ENCODE results near the gene MAP3K13. TPM values are rescaled to one million over a fixed set of nuclear protein-coding genes. Genes with fewer than 3 reads are reported as not detected.
"Not testable (repeated sequence)": the region's sequence is repeated elsewhere in the genome, so short reads cannot be mapped to it uniquely, and the experiment has no call there.

The MAP3K13 gene
- total and polyA plus RNA-seq, 3 experiments from 2014 or later, result 14.1 to 41.0 (median 15.2) TPM

- H3K9me3 ChIP-seq (ENCODE audit: low read length), result no peaks in the 10 kb centered on the region
- POLR2A ChIA-PET, result no interaction called here
- DNase-seq, result no peak
- H3K4me3 ChIP-seq (ENCODE audit: low read length), result no peak overlapping the region
- Mint-ChIP-seq H3K4me3 (no peak overlapping the region), H3K36me3 (no peaks in the 10 kb centered on the region), H3K27me3 (peaks cover 2 to 6% of the 10 kb centered on the region in 2 donors), H3K4me1 (no peaks in the 10 kb centered on the region), H3K27ac (no peak overlapping the region), H3K9me3 (peaks cover 0 to 3% (median 0%) of the 10 kb centered on the region in 5 donors)
- H3K4me1 ChIP-seq (ENCODE audit: insufficient read depth, low read length), result no peaks in the 10 kb centered on the region
- H3K27me3 ChIP-seq (ENCODE audit: insufficient read depth, low read length, poor library complexity, severe bottlenecking), result no peaks in the 10 kb centered on the region
- no peak overlapping the region for H3K27ac ChIP-seq (ENCODE audit: low read depth, low read length)
- CTCF ChIA-PET, result no interaction called here
- H3K36me3 ChIP-seq (ENCODE audit: insufficient read depth, low read length), result no peaks in the 10 kb centered on the region
Observed at GRCh38 chr3:185406121-185406620, 43.2 kb downstream of the MAP3K13 start.

GRCh38 chr3:185409957-185410356, 47.0 kb downstream of the MAP3K13 start:
- H3K4me1 Mint-ChIP-seq, result no peaks in the 10 kb centered on the region
- ChIA-PET POLR2A (no interaction called here), CTCF (no interaction called here)
- Histone ChIP-seq H3K27ac (ENCODE audit: low read depth, low read length) (no peak overlapping the region), H3K27me3 (ENCODE audit: insufficient read depth, low read length, poor library complexity, severe bottlenecking) (no peaks in the 10 kb centered on the region), H3K9me3 (ENCODE audit: low read length) (no peaks in the 10 kb centered on the region), H3K4me1 (ENCODE audit: insufficient read depth, low read length) (no peaks in the 10 kb centered on the region), H3K36me3 (ENCODE audit: insufficient read depth, low read length) (no peaks in the 10 kb centered on the region), H3K4me3 (ENCODE audit: low read length) (no peak overlapping the region)
- peaks cover 0 to 3% (median 0%) of the 10 kb centered on the region in 5 donors for H3K9me3 Mint-ChIP-seq
- no peak overlapping the region for H3K4me3 Mint-ChIP-seq
- DNase-seq, result no peak
- no peaks in the 10 kb centered on the region for H3K36me3 Mint-ChIP-seq
- H3K27ac Mint-ChIP-seq, result no peak overlapping the region
- peaks cover 2 to 6% of the 10 kb centered on the region in 2 donors for H3K27me3 Mint-ChIP-seq

GRCh38 chr3:185411133-185411532, 48.2 kb downstream of the MAP3K13 start:
- peaks cover 2 to 10% of the 10 kb centered on the region in 2 donors for H3K27me3 Mint-ChIP-seq
- peaks cover 0 to 3% (median 0%) of the 10 kb centered on the region in 5 donors for H3K9me3 Mint-ChIP-seq
- no peaks in the 10 kb centered on the region for H3K27me3 ChIP-seq (ENCODE audit: insufficient read depth, low read length, poor library complexity, severe bottlenecking)
- H3K36me3 ChIP-seq (ENCODE audit: insufficient read depth, low read length), result no peaks in the 10 kb centered on the region
- H3K4me3 ChIP-seq (ENCODE audit: low read length), result no peak overlapping the region
- no peak for DNase-seq
- CTCF ChIA-PET, result no interaction called here
- H3K9me3 ChIP-seq (ENCODE audit: low read length), result no peaks in the 10 kb centered on the region
- H3K4me1 Mint-ChIP-seq, result no peaks in the 10 kb centered on the region
- H3K27ac Mint-ChIP-seq, result no peak overlapping the region
- no peak overlapping the region for H3K27ac ChIP-seq (ENCODE audit: low read depth, low read length)
- POLR2A ChIA-PET, result no interaction called here
- no peaks in the 10 kb centered on the region for H3K36me3 Mint-ChIP-seq
- no peaks in the 10 kb centered on the region for H3K4me1 ChIP-seq (ENCODE audit: insufficient read depth, low read length)
- no peak overlapping the region for H3K4me3 Mint-ChIP-seq

- Mint-ChIP-seq H3K9me3 (no peaks in the 10 kb centered on the region), H3K4me3 (no peak overlapping the region), H3K27me3 (peaks cover 0 to 8% of the 10 kb centered on the region in 2 donors), H3K4me1 (no peaks in the 10 kb centered on the region), H3K27ac (no peak overlapping the region), H3K36me3 (no peaks in the 10 kb centered on the region)
- Histone ChIP-seq H3K9me3 (ENCODE audit: low read length) (no peaks in the 10 kb centered on the region), H3K4me1 (ENCODE audit: insufficient read depth, low read length) (no peaks in the 10 kb centered on the region), H3K27me3 (ENCODE audit: insufficient read depth, low read length, poor library complexity, severe bottlenecking) (no peaks in the 10 kb centered on the region), H3K27ac (ENCODE audit: low read depth, low read length) (no peak overlapping the region), H3K36me3 (ENCODE audit: insufficient read depth, low read length) (no peaks in the 10 kb centered on the region), H3K4me3 (ENCODE audit: low read length) (no peak overlapping the region)
- ChIA-PET POLR2A (no interaction called here), CTCF (interaction anchor here (0.6 kb wide), 1 partner anchor 785 kb away, joined by 3 read pairs; no protein-coding TSS in a partner anchor)
- no peak for DNase-seq
Observed at GRCh38 chr3:185416513-185416912, 53.6 kb downstream of the MAP3K13 start.

GRCh38 chr3:185418561-185418977, 55.6 kb downstream of the MAP3K13 start:
- POLR2A ChIA-PET, CTCF ChIA-PET: not testable (repeated sequence)

GRCh38 chr3:185420762-185421161, 57.8 kb downstream of the MAP3K13 start:
- Histone ChIP-seq H3K36me3 (ENCODE audit: insufficient read depth, low read length) (no peaks in the 10 kb centered on the region), H3K9me3 (ENCODE audit: low read length) (no peaks in the 10 kb centered on the region), H3K4me1 (ENCODE audit: insufficient read depth, low read length) (no peaks in the 10 kb centered on the region), H3K27ac (ENCODE audit: low read depth, low read length) (no peak overlapping the region), H3K4me3 (ENCODE audit: low read length) (no peak overlapping the region), H3K27me3 (ENCODE audit: insufficient read depth, low read length, poor library complexity, severe bottlenecking) (no peaks in the 10 kb centered on the region)
- no peaks in the 10 kb centered on the region for H3K36me3 Mint-ChIP-seq
- no peaks in the 10 kb centered on the region for H3K9me3 Mint-ChIP-seq
- ChIA-PET CTCF (no interaction called here), POLR2A (no interaction called here)
- H3K4me1 Mint-ChIP-seq, result no peaks in the 10 kb centered on the region
- peaks cover 0 to 13% of the 10 kb centered on the region in 2 donors for H3K27me3 Mint-ChIP-seq
- peak overlapping the region in 1 of 8 donors; percentile 40 for H3K27ac Mint-ChIP-seq
- no peak for DNase-seq
- no peak overlapping the region for H3K4me3 Mint-ChIP-seq

More at GRCh38 chr3:185418561-185418977, 55.6 kb downstream of the MAP3K13 start:
- H3K9me3 ChIP-seq (ENCODE audit: low read length); H3K4me1 ChIP-seq (ENCODE audit: insufficient read depth, low read length); H3K4me1 Mint-ChIP-seq; H3K36me3 Mint-ChIP-seq; H3K27ac ChIP-seq (ENCODE audit: low read depth, low read length); H3K27me3 ChIP-seq (ENCODE audit: insufficient read depth, low read length, poor library complexity, severe bottlenecking); H3K27ac Mint-ChIP-seq; H3K9me3 Mint-ChIP-seq; H3K4me3 ChIP-seq (ENCODE audit: low read length); H3K36me3 ChIP-seq (ENCODE audit: insufficient read depth, low read length); DNase-seq; H3K4me3 Mint-ChIP-seq: not testable (repeated sequence)
- peaks cover 0 to 13% of the 10 kb centered on the region in 2 donors for H3K27me3 Mint-ChIP-seq

GRCh38 chr3:185421577-185422232, 58.8 kb downstream of the MAP3K13 start:
- Mint-ChIP-seq H3K27ac (no peak overlapping the region), H3K27me3 (peaks cover 1 to 11% of the 10 kb centered on the region in 2 donors), H3K4me1 (no peaks in the 10 kb centered on the region), H3K4me3 (no peak overlapping the region), H3K9me3 (no peaks in the 10 kb centered on the region), H3K36me3 (no peaks in the 10 kb centered on the region)
- ChIA-PET CTCF (no interaction called here), POLR2A (no interaction called here)
- H3K9me3 ChIP-seq (ENCODE audit: low read length), result no peaks in the 10 kb centered on the region
- H3K4me3 ChIP-seq (ENCODE audit: low read length), result no peak overlapping the region
- no peaks in the 10 kb centered on the region for H3K27me3 ChIP-seq (ENCODE audit: insufficient read depth, low read length, poor library complexity, severe bottlenecking)
- no peak for DNase-seq
- no peaks in the 10 kb centered on the region for H3K36me3 ChIP-seq (ENCODE audit: insufficient read depth, low read length)
- H3K27ac ChIP-seq (ENCODE audit: low read depth, low read length), result no peak overlapping the region
- H3K4me1 ChIP-seq (ENCODE audit: insufficient read depth, low read length), result no peaks in the 10 kb centered on the region

GRCh38 chr3:185422677-185423076, 59.7 kb downstream of the MAP3K13 start:
- POLR2A ChIA-PET, result no interaction called here
- Histone ChIP-seq H3K4me1 (ENCODE audit: insufficient read depth, low read length) (no peaks in the 10 kb centered on the region), H3K36me3 (ENCODE audit: insufficient read depth, low read length) (no peaks in the 10 kb centered on the region), H3K9me3 (ENCODE audit: low read length) (no peaks in the 10 kb centered on the region), H3K27me3 (ENCODE audit: insufficient read depth, low read length, poor library complexity, severe bottlenecking) (no peaks in the 10 kb centered on the region), H3K4me3 (ENCODE audit: low read length) (no peak overlapping the region), H3K27ac (ENCODE audit: low read depth, low read length) (no peak overlapping the region)
- no peak overlapping the region for H3K4me3 Mint-ChIP-seq
- CTCF ChIA-PET, result no interaction called here
- H3K4me1 Mint-ChIP-seq, result no peaks in the 10 kb centered on the region
- H3K36me3 Mint-ChIP-seq, result no peaks in the 10 kb centered on the region
- H3K27ac Mint-ChIP-seq, result no peak overlapping the region
- DNase-seq, result no peak
- H3K27me3 Mint-ChIP-seq, result peaks cover 1 to 12% of the 10 kb centered on the region in 2 donors
- no peaks in the 10 kb centered on the region for H3K9me3 Mint-ChIP-seq

All from CD8-positive, alpha-beta memory T cell (primary cell).